Measurements from ENCODE around the gene SCGN.

Gene SCGN

DNA sequence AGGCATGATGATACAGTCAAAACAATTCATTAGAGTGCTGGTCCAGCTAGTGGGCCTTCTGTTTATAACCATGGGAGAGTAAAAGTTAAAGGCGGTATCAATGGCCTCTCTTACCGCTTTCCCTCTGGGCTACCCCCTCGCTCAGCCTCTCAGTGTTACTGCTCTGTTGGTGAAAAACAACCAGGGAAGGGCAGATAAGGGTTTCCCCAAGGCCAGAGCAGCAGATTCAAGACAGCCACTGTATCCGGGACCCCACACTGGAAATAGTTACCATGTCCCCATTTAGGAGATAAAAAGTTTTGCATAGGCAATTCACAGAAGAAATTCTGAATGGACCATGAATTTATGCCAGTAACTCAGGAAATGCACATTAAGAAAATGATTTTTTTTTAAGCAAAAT is 13.4 kb downstream of the SCGN start:
- Histone ChIP-seq H3K4me3 (ENCODE audit: low read depth, low read length) (no peak overlapping the region), H3K27me3 (replicated peaks) (no peaks in the 10 kb centered on the region), H3K36me3 (replicated peaks) (no peaks in the 10 kb centered on the region), H3K27ac (no peak overlapping the region)
- TF ChIP-seq, protein P1, sequence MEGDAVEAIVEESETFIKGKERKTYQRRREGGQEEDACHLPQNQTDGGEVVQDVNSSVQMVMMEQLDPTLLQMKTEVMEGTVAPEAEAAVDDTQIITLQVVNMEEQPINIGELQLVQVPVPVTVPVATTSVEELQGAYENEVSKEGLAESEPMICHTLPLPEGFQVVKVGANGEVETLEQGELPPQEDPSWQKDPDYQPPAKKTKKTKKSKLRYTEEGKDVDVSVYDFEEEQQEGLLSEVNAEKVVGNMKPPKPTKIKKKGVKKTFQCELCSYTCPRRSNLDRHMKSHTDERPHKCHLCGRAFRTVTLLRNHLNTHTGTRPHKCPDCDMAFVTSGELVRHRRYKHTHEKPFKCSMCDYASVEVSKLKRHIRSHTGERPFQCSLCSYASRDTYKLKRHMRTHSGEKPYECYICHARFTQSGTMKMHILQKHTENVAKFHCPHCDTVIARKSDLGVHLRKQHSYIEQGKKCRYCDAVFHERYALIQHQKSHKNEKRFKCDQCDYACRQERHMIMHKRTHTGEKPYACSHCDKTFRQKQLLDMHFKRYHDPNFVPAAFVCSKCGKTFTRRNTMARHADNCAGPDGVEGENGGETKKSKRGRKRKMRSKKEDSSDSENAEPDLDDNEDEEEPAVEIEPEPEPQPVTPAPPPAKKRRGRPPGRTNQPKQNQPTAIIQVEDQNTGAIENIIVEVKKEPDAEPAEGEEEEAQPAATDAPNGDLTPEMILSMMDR (IDR thresholded peaks at IDR 0.05; ENCODE audit: low read depth, low read length, missing control alignments), result no peak
- no peak for DNase-seq
- in situ Hi-C loops (cut with HindIII; ENCODE audit: low pct_ligation_motif_present, low sequenced_read_pairs), result no loop called here

DNA sequence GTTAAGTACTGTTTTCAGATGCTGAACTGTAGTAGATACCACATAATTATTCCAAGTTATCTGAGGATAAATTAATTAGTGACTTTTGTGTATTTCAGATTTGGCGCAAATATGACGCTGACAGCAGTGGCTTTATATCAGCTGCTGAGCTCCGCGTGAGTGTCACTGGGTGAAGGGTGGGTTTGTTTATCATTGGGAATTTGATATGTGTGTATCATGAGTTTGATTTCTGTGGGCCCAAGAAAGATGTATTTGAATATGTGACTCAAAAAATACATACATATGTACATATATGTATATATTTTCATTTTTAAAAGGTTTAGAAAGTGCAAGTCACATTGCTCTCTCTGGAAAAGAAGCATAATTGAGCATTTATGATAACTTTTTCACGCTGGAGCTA is 17.4 kb downstream of the SCGN start:
- Histone ChIP-seq H3K36me3 (replicated peaks) (no peaks in the 10 kb centered on the region), H3K4me3 (ENCODE audit: low read depth, low read length) (no peak overlapping the region), H3K27ac (no peak overlapping the region), H3K27me3 (replicated peaks) (no peaks in the 10 kb centered on the region)
- in situ Hi-C loops (cut with HindIII; ENCODE audit: low pct_ligation_motif_present, low sequenced_read_pairs), result no loop called here
- TF ChIP-seq, protein P1 (IDR thresholded peaks at IDR 0.05; ENCODE audit: low read depth, low read length, missing control alignments), result no peak
- DNase-seq, result no peak

DNA sequence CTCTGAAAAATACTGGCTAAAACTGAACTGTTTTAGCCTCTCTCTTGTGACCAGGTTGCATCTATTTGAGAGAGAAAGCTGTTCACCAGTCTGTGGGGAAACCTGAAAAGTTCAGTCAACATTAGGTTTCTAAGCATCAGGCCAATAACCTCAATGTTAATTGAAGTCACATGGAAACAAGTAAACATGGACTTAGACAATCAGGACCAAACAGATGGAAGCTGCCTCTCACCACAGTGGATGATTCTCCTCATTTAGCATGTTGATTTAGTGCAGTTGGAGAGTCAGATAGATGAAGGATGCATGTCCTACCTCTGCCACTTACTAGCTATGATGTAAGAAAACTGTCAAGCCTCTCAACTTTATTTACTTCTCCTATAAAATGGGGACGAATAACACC is 18.2 kb downstream of the SCGN start:
- DNase-seq, result no peak
- in situ Hi-C loops (cut with HindIII; ENCODE audit: low pct_ligation_motif_present, low sequenced_read_pairs), result no loop called here
- Histone ChIP-seq H3K27me3 (replicated peaks) (no peaks in the 10 kb centered on the region), H3K4me3 (ENCODE audit: low read depth, low read length) (no peak overlapping the region), H3K27ac (no peak overlapping the region), H3K36me3 (replicated peaks) (no peaks in the 10 kb centered on the region)
- TF ChIP-seq, protein P1 (IDR thresholded peaks at IDR 0.05; ENCODE audit: low read depth, low read length, missing control alignments), result no peak

DNA sequence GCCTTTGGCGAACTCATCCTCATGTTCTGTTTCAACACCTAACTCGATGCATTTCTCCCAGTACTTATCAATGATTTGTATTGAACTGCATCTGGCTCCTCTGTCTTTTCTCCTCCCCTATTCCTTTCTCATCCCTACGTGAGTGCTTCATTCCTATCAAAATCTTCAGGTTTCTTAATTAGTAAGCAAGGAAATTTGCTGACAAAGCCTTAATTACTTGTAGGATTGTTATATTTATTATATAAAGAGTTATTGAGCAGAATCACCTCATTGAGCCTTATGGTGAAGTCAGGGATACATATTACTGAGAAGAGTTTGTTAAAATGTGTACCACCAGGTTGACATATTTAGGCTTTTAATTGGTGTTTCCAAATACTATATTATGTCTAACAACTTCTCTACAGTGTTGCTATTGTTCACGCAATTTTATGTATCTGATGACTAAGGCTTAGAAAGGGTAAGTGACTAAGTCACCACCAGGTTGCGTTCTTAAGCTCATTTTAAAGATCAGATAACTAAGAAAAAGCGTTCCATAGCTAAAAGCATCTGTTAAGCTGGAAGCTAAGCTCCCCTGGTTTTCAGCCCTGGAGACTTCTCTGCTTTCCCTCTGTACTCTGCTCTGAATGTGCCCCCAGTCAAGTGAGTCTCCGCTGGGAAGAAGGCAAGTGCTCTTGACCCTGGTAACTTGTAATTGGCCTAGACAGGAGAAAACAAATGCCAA is 18.9 kb downstream of the SCGN start:
- H3K36me3 ChIP-seq (replicated peaks), result no peaks in the 10 kb centered on the region
- TF ChIP-seq, protein P1 (IDR thresholded peaks at IDR 0.05; ENCODE audit: low read depth, low read length, missing control alignments), result no peak
- in situ Hi-C loops (cut with HindIII; ENCODE audit: low pct_ligation_motif_present, low sequenced_read_pairs), result no loop called here
- H3K27me3 ChIP-seq (replicated peaks), result no peaks in the 10 kb centered on the region
- H3K27ac ChIP-seq, result no peak overlapping the region
- no peak overlapping the region for H3K4me3 ChIP-seq (ENCODE audit: low read depth, low read length)
- no peak for DNase-seq

DNA sequence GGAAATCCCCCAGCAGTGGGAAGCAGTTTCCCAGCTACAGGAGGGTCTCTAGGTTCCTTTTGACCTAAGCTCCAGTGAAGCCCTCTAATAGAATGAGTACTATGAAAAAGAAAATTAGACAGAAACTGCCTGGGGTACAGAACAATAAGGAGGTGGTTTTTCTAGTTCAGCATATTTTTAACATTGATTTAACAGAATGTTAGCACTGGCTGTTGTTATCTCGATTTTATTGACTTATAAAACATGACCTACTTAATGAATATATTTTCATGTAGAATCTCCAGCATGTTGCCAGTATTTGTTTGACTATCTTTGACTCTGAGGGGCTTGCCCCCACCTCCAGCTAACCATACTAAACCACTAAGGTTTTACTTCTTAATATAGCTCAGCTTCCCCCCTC is 19.6 kb downstream of the SCGN start:
- in situ Hi-C loops (cut with HindIII; ENCODE audit: low pct_ligation_motif_present, low sequenced_read_pairs), result no loop called here
- Histone ChIP-seq H3K27me3 (replicated peaks) (no peaks in the 10 kb centered on the region), H3K27ac (no peak overlapping the region), H3K4me3 (ENCODE audit: low read depth, low read length) (no peak overlapping the region), H3K36me3 (replicated peaks) (no peaks in the 10 kb centered on the region)
- no peak for DNase-seq
- TF ChIP-seq, protein P1 (IDR thresholded peaks at IDR 0.05; ENCODE audit: low read depth, low read length, missing control alignments), result no peak

DNA sequence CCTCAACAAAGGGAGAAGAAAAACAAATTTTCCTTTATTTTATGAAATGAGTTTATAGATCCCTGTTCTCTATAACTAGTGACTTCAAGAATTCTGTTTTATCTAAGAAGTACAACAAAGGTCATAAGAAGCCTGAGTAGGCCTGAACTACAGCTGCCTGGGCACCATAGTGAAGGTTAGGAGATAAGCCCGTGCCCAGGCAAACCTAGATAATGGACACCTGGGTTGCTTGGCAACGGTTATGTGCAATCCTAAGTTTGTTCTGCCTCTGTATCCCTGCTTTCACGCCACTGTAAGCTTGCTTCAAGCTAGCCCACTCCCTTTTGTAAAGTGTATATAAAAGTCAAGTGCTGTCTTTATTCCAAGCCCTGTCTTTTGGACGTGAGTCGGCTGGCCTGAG is 23.2 kb downstream of the SCGN start:
- DNase-seq, result no peak
- Histone ChIP-seq H3K27ac (no peak overlapping the region), H3K4me3 (ENCODE audit: low read depth, low read length) (no peak overlapping the region), H3K36me3 (replicated peaks) (no peaks in the 10 kb centered on the region), H3K27me3 (replicated peaks) (no peaks in the 10 kb centered on the region)
- TF ChIP-seq, protein P1 (IDR thresholded peaks at IDR 0.05; ENCODE audit: low read depth, low read length, missing control alignments), result no peak
- in situ Hi-C loops (cut with HindIII; ENCODE audit: low pct_ligation_motif_present, low sequenced_read_pairs), result no loop called here
